Measurements from ENCODE around the gene AGPS.

The AGPS gene

GRCh38 chr2:177593402-177593801, 200.8 kb downstream of the AGPS start:
- Histone ChIP-seq H3K4me1 (ENCODE audit: control insufficient read depth, low read length) (no peaks in the 10 kb centered on the region), H3K79me2 (ENCODE audit: control insufficient read depth, low read length) (no peaks in the 10 kb centered on the region), H3K4me2 (ENCODE audit: low read length) (no peak overlapping the region)

More at GRCh38 chr2:177593402-177593801, 200.8 kb downstream of the AGPS start:
- no peaks in the 10 kb centered on the region for H3K36me3 ChIP-seq (ENCODE audit: control insufficient read depth, low read length)
- no peaks in the 10 kb centered on the region for H4K20me1 ChIP-seq (ENCODE audit: control insufficient read depth, insufficient read depth, low read depth, low read length)
- no peak overlapping the region for H3K27ac ChIP-seq (ENCODE audit: low read depth, low read length)
- no peaks in the 10 kb centered on the region for H3K9me3 ChIP-seq (ENCODE audit: control insufficient read depth, insufficient read depth, low read length)
- H3F3A ChIP-seq (ENCODE audit: control insufficient read depth, insufficient read depth) = no peaks in the 10 kb centered on the region
- no peak overlapping the region for H3K4me3 ChIP-seq (ENCODE audit: low read length)
- peaks cover 4% of the 10 kb centered on the region; the same call in 1 of the 2 replicates for H3K27me3 ChIP-seq (ENCODE audit: control insufficient read depth, low read length)
- no peak for TF ChIP-seq EZH2phosphoT487 (IDR thresholded peaks at IDR 0.05; ENCODE audit: borderline replicate concordance, low read length)
- TF ChIP-seq, protein P1, sequence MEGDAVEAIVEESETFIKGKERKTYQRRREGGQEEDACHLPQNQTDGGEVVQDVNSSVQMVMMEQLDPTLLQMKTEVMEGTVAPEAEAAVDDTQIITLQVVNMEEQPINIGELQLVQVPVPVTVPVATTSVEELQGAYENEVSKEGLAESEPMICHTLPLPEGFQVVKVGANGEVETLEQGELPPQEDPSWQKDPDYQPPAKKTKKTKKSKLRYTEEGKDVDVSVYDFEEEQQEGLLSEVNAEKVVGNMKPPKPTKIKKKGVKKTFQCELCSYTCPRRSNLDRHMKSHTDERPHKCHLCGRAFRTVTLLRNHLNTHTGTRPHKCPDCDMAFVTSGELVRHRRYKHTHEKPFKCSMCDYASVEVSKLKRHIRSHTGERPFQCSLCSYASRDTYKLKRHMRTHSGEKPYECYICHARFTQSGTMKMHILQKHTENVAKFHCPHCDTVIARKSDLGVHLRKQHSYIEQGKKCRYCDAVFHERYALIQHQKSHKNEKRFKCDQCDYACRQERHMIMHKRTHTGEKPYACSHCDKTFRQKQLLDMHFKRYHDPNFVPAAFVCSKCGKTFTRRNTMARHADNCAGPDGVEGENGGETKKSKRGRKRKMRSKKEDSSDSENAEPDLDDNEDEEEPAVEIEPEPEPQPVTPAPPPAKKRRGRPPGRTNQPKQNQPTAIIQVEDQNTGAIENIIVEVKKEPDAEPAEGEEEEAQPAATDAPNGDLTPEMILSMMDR (IDR thresholded peaks at IDR 0.05; ENCODE audit: low read depth, low read length, poor library complexity, severe bottlenecking) = no peak
- H3K9me2 ChIP-seq (replicated peaks; ENCODE audit: control insufficient read depth, low read length) = no peaks in the 10 kb centered on the region
